Osteoblast (primary cell): Measurements from ENCODE around the gene ARHGDIB. TPM values are rescaled to one million over a fixed set of nuclear protein-coding genes. Genes with fewer than 3 reads are reported as not detected.

ENCODE experiments used
- DNase-seq: peaks from one replicate; pipeline ENCODE4 v3.0.0; 2011; ENCODE audit warnings: low spot score, mixed read lengths; ENCODE audit not compliant: insufficient read length; ENCODE audit errors: missing footprints
- H2AFZ ChIP-seq: 2 replicates; pipeline ENCODE4 v1.6.0; 2011; ENCODE audit warnings: mild to moderate bottlenecking, low read length
- H3K27ac ChIP-seq: 2 replicates; pipeline ENCODE4 v1.5.1; 2011; ENCODE audit warnings: mild to moderate bottlenecking, low read depth, low read length, moderate library complexity
- H3K27me3 ChIP-seq: 2 replicates; pipeline ENCODE4 v1.6.0; 2012; ENCODE audit warnings: mild to moderate bottlenecking, control low read depth, inconsistent platforms, low read length, moderate library complexity; ENCODE audit not compliant: insufficient read depth
- H3K36me3 ChIP-seq: 2 replicates; pipeline ENCODE4 v1.5.1; 2011; ENCODE audit warnings: mild to moderate bottlenecking, low read length, control low read depth, moderate library complexity; ENCODE audit not compliant: insufficient read depth
- H3K4me1 ChIP-seq: 2 replicates; pipeline ENCODE4 v1.5.1; 2011; ENCODE audit warnings: mild to moderate bottlenecking, low read length, control low read depth, moderate library complexity; ENCODE audit not compliant: insufficient read depth
- H3K4me2 ChIP-seq: 2 replicates; pipeline ENCODE4 v1.6.0; 2011; ENCODE audit warnings: mild to moderate bottlenecking, low read length; ENCODE audit not compliant: insufficient read depth
- H3K4me3 ChIP-seq: fragments of 200-600 bp; sonication (generic); 3 replicates; pipeline ENCODE4 v1.5.1; 2012; ENCODE audit warnings: mild to moderate bottlenecking, low read length, inconsistent platforms; ENCODE audit not compliant: insufficient read depth
- H3K79me2 ChIP-seq: 2 replicates; pipeline ENCODE4 v1.6.0; 2012; ENCODE audit warnings: mild to moderate bottlenecking, low read length, control low read depth, inconsistent platforms; ENCODE audit not compliant: insufficient read depth
- H3K9me3 ChIP-seq: 2 replicates; pipeline ENCODE4 v1.5.1; 2011; ENCODE audit warnings: low read depth, low read length, control low read depth
- H4K20me1 ChIP-seq: 2 replicates; pipeline ENCODE4 v1.6.0; 2012; ENCODE audit warnings: mild to moderate bottlenecking, low read length, control low read depth; ENCODE audit not compliant: insufficient read depth
- CTCF ChIP-seq: IDR thresholded peaks from 2 replicates; pipeline ENCODE4 v1.5.1; 2011; ENCODE audit warnings: mild to moderate bottlenecking, low read depth, low read length, moderate library complexity; ENCODE audit errors: extremely low read depth
- total RNA-seq: library from RNA; depleted of rRNA; stranded (reverse); fragments of >200 nt; gene quantifications from 2 replicates; pipeline ENCODE4 v1.2.3, GENCODE V29; 2012

Gene ARHGDIB
- total RNA-seq, 1 donor: 7.2 TPM

- TF ChIP-seq CTCF: no peak
- Histone ChIP-seq H3K4me2 (no peak within 1 kb of the TSS), H3K36me3 (no peaks in the 10 kb centered on the region), H3K4me1 (no peaks in the 10 kb centered on the region), H3K4me3 (no peak within 1 kb of the TSS), H3K27ac (no peak within 1 kb of the TSS), H4K20me1 (no peaks in the 10 kb centered on the region), H3K9me3 (no peaks in the 10 kb centered on the region), H3K27me3 (no peaks in the 10 kb centered on the region), H3K79me2 (no peaks in the 10 kb centered on the region), H2AFZ (no peak within 1 kb of the TSS)
- no peak for DNase-seq
Measured at GRCh38 chr12:14972816-14973215, 11.4 kb upstream of the ARHGDIB start, which contains the start of gene PDE6H. Gene PDE6H, plus strand, starts transcription at chr12:14973042. Its CDS starts 4,971 bp downstream, at chr12:14978013.

DNA sequence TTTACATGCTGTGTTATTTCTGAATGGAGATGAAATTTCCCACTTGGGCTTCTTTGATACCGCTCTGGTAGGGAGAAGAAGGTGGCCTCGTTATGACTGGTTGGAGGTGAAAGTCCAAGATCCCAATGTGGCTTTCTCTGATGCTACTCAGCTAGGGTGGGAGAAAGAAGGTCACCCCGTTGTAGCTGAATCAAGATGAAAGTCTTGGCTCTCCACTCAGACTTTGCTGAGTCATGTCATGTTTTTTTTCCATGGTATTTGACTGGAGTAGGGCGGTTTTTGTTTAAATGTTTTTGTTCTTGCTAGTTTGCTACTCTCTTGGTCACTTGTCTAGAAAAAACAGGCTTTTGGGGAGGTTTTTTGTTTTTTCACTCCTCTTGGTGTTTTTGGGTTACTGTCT lies 9.1 kb upstream of the ARHGDIB start:
- no peaks in the 10 kb centered on the region for H3K9me3 ChIP-seq
- no peaks in the 10 kb centered on the region for H3K4me1 ChIP-seq
- no peaks in the 10 kb centered on the region for H3K36me3 ChIP-seq
- H3K27me3 ChIP-seq: no peaks in the 10 kb centered on the region
- no peak for DNase-seq
- no peak overlapping the region for H3K4me3 ChIP-seq
- no peaks in the 10 kb centered on the region for H3K79me2 ChIP-seq
- H3K4me2 ChIP-seq: no peak overlapping the region
- no peak for TF ChIP-seq CTCF
- peak overlapping the region; percentile 40 for H2AFZ ChIP-seq
- H4K20me1 ChIP-seq: no peaks in the 10 kb centered on the region
- no peak overlapping the region for H3K27ac ChIP-seq

DNA sequence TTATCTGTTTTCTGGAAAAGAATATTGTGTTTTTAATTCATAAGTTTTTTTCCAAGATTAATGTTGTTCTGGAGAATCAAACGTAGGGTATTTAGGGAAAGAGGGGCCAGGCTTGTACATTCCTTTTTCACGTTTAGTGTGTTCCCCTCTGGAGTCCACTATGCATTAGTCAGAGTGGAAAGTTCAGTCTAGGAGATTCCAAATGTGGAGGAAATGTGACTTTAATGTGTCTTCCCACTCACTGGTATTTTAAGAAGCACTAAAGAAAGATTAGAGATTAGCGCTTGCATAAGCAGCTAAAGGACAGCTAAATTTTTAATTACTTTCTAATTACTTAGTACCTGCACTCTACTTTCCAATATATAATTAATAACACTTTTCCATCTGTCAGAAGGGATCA lies 7.1 kb upstream of the ARHGDIB start:
- Histone ChIP-seq H3K4me1 (no peaks in the 10 kb centered on the region), H3K9me3 (no peaks in the 10 kb centered on the region), H3K27me3 (no peaks in the 10 kb centered on the region), H2AFZ (no peak overlapping the region), H4K20me1 (no peaks in the 10 kb centered on the region), H3K79me2 (no peaks in the 10 kb centered on the region), H3K4me2 (no peak overlapping the region), H3K4me3 (no peak overlapping the region), H3K36me3 (no peaks in the 10 kb centered on the region), H3K27ac (no peak overlapping the region)
- TF ChIP-seq CTCF: no peak
- no peak for DNase-seq

DNA sequence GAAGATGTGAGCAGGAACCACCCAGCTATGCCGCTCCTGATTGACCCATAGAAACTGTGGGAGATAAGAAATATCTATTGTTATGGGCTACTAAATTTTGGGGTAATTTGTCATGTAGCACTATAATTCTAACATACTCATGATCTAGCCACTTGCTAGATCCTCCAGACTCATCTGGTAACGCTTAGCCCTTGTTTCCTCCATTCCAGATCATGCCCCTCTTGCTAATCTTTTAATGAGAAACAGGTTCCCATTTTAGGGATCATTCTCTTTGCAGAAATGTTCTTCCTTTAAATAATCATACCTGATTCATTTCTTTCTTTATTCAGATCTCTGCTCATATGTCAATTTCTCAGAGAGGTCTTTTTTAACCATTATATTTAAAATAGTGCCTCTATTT lies 3.8 kb upstream of the ARHGDIB start:
- Histone ChIP-seq H3K36me3 (no peaks in the 10 kb centered on the region), H3K79me2 (no peaks in the 10 kb centered on the region), H3K4me1 (peaks cover 8% of the 10 kb centered on the region), H3K27ac (no peak overlapping the region), H3K4me3 (no peak overlapping the region), H2AFZ (no peak overlapping the region), H3K4me2 (no peak overlapping the region), H3K27me3 (no peaks in the 10 kb centered on the region), H4K20me1 (no peaks in the 10 kb centered on the region), H3K9me3 (no peaks in the 10 kb centered on the region)
- no peak for TF ChIP-seq CTCF
- DNase-seq: no peak
